ENCODE data around the gene UGT1A5. TPM values are rescaled to one million over a fixed set of nuclear protein-coding genes. Genes with fewer than 3 reads are reported as not detected.

The UGT1A5 gene
- total and polyA plus RNA-seq, 2 of the 4 experiments (the other 2 are of a cell fraction): not detected

- CTCF ChIA-PET: no interaction called here
- Histone ChIP-seq H3K23ac (ENCODE audit: low read depth, low read length) (no peak overlapping the region), H3K79me1 (ENCODE audit: low read depth in 1 of 2, low read length in 2 of 2) (no peaks in the 10 kb centered on the region), H2BK15ac (ENCODE audit: low read depth, low read length) (no peak overlapping the region), H3K27ac (ENCODE audit: insufficient read depth, low read length) (no peak overlapping the region), H2AK5ac (ENCODE audit: low read depth, low read length) (no peak overlapping the region), H2BK120ac (ENCODE audit: low read depth, low read length) (no peak overlapping the region), H3K9ac (ENCODE audit: low read depth, low read length) (no peak overlapping the region), H3K27me3 (ENCODE audit: control insufficient read depth, insufficient read depth, low read length) (no peaks in the 10 kb centered on the region), H3K36me3 (ENCODE audit: control insufficient read depth, insufficient read depth, low read length) (no peaks in the 10 kb centered on the region), H4K20me1 (ENCODE audit: insufficient read depth, low read length) (no peaks in the 10 kb centered on the region), H3K14ac (replicated peaks; ENCODE audit: low read depth, low read length) (no peak overlapping the region), H4K8ac (ENCODE audit: low read depth in 2 of 2, low read length in 2 of 2) (no peak overlapping the region), H2AFZ (replicated peaks; ENCODE audit: low read length, poor library complexity) (no peak overlapping the region), H2BK5ac (ENCODE audit: low read depth, low read length, poor library complexity, severe bottlenecking) (no peak overlapping the region), H4K5ac (ENCODE audit: low read depth, low read length) (no peak overlapping the region), H3K9me1 (ENCODE audit: insufficient read depth, low read length) (no peaks in the 10 kb centered on the region), H3K4ac (ENCODE audit: low read depth, low read length) (no peak overlapping the region), H3K4me2 (ENCODE audit: low read depth, low read length) (no peak overlapping the region), H3K18ac (ENCODE audit: low read depth, low read length) (no peak overlapping the region), H3K4me3 (ENCODE audit: insufficient read depth, low read depth, low read length) (no peak overlapping the region), H3K9me3 (ENCODE audit: control insufficient read depth, insufficient read depth, low read length) (no peaks in the 10 kb centered on the region), H3K4me1 (ENCODE audit: control insufficient read depth, insufficient read depth, low read length) (no peaks in the 10 kb centered on the region), H3K56ac (ENCODE audit: extremely low read depth, insufficient read depth, low read length) (no peak overlapping the region), H2AK9ac (replicated peaks; ENCODE audit: low read depth, low read length, poor library complexity) (no peak overlapping the region), H2BK20ac (ENCODE audit: low read depth, low read length) (no peak overlapping the region), H4K91ac (ENCODE audit: insufficient read depth, low read depth, low read length) (no peak overlapping the region)
- no peak for ATAC-seq (ENCODE audit: low read depth)
- POLR2A ChIA-PET (ENCODE audit: unreplicated experiment): no interaction called here
- dilution Hi-C loops (cut with HindIII; ENCODE audit: low sequenced_read_pairs, unreplicated experiment) (no loop called here), intact Hi-C loops (cut with micrococcal nuclease) (no loop called here), in situ Hi-C loops (cut with MboI; ENCODE audit: low sequenced_read_pairs) (no loop called here)
- no TSS peak for BruUV-seq (replicated peaks)
- TF ChIP-seq CHD1 (IDR thresholded peaks at IDR 0.05; ENCODE audit: low read depth, low read length) (no peak), SMC3 (IDR thresholded peaks at IDR 0.05; ENCODE audit: low read depth, low read length) (no peak), BHLHE40 (IDR thresholded peaks at IDR 0.05; ENCODE audit: low read depth, low read length) (no peak), CEBPB (IDR thresholded peaks at IDR 0.05; ENCODE audit: low read depth, low read length) (no peak), MAFK (IDR thresholded peaks at IDR 0.05; ENCODE audit: low read depth, low read length) (no peak), MAZ (IDR thresholded peaks at IDR 0.05; ENCODE audit: borderline replicate concordance, low read depth, low read length) (no peak), RFX5 (IDR thresholded peaks at IDR 0.05; ENCODE audit: low read depth, low read length) (no peak)
- TF ChIP-seq, protein P1, sequence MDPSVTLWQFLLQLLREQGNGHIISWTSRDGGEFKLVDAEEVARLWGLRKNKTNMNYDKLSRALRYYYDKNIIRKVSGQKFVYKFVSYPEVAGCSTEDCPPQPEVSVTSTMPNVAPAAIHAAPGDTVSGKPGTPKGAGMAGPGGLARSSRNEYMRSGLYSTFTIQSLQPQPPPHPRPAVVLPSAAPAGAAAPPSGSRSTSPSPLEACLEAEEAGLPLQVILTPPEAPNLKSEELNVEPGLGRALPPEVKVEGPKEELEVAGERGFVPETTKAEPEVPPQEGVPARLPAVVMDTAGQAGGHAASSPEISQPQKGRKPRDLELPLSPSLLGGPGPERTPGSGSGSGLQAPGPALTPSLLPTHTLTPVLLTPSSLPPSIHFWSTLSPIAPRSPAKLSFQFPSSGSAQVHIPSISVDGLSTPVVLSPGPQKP (IDR thresholded peaks at IDR 0.05; ENCODE audit: borderline replicate concordance, low read depth, low read length): no peak
- DNase-seq: no peak
- whole genome bisulfite sequencing, 2 experiments (ENCODE audit: extremely low coverage in 2 of 2, insufficient read length in 1 of 2): no CpG with 5 or more reads among the region's 1 CpG
Measured at GRCh38 chr2:233674314-233674713, 38.4 kb upstream of the UGT1A5 start.
